OCI-LY3 (cell line): ENCODE measurements around the gene KCNIP4.

Source experiments
- H2AFZ ChIP-seq: fragments of 200-600, 300-600 bp; shearing (Covaris generic); 2 replicates; pipeline ENCODE4 v1.6.0; 2014; ENCODE audit warnings: antibody characterized with exemption, low read depth, low read length
- H3K27ac ChIP-seq: fragments of 200-600, 300-600 bp; sonication (generic); 2 replicates; pipeline ENCODE4 v1.5.1; 2014; ENCODE audit warnings: mild to moderate bottlenecking, low read length, moderate library complexity, mixed read lengths
- H3K27me3 ChIP-seq: fragments of 200-600, 300-600 bp; sonication (generic); 2 replicates; pipeline ENCODE4 v1.6.1; 2014; ENCODE audit warnings: low read depth, low read length, mixed read lengths
- H3K36me3 ChIP-seq: fragments of 200-600, 300-600 bp; sonication (generic); replicated peaks from 2 replicates; pipeline ENCODE3; 2014; ENCODE audit warnings: low read depth, low read length, mixed read lengths
- H3K4me1 ChIP-seq: fragments of 300-600, 200-600 bp; sonication (generic); 2 replicates; pipeline ENCODE4 v1.6.1; 2014; ENCODE audit warnings: low read length, mixed read lengths
- H3K4me2 ChIP-seq: fragments of 200-600, 300-600 bp; sonication (generic); 2 replicates; pipeline ENCODE4 v1.6.1; 2014; ENCODE audit warnings: low read length, mixed read lengths
- H3K4me3 ChIP-seq: fragments of 300-600, 200-600 bp; sonication (generic); 2 replicates; pipeline ENCODE4 v1.5.1; 2014; ENCODE audit warnings: antibody characterized with exemption, mild to moderate bottlenecking, low read length, moderate library complexity
- H3K79me2 ChIP-seq: fragments of 300-600, 200-600 bp; shearing (Covaris generic); 2 replicates; pipeline ENCODE4 v1.6.1; 2014; ENCODE audit warnings: mild to moderate bottlenecking, low read length, mixed read lengths
- H3K9ac ChIP-seq: fragments of 300-600, 200-600 bp; shearing (Covaris generic); 2 replicates; pipeline ENCODE4 v1.6.0; 2014; ENCODE audit warnings: mild to moderate bottlenecking, low read length, moderate library complexity
- H3K9me3 ChIP-seq: fragments of 200-600, 300-600 bp; shearing (Covaris generic); 2 replicates; pipeline ENCODE4 v1.6.1; 2014; ENCODE audit warnings: low read length, mixed read lengths; ENCODE audit not compliant: insufficient read depth
- H4K20me1 ChIP-seq: fragments of 200-600, 300-600 bp; sonication (generic); 2 replicates; pipeline ENCODE4 v1.6.1; 2016; ENCODE audit warnings: low read length, mixed read lengths; ENCODE audit not compliant: insufficient read depth
- EZH2phosphoT487 ChIP-seq: fragments of 200-600 bp; shearing (Covaris generic); IDR thresholded peaks from 2 replicates; pipeline ENCODE4 v1.6.1; 2018; ENCODE audit warnings: antibody characterized with exemption, mixed run types, low read depth
- TF ChIP-seq, protein P1 (sequence below): fragments of 200-600, 300-600 bp; sonication (generic); IDR thresholded peaks from 2 replicates; pipeline ENCODE4 v1.5.1; 2014; ENCODE audit warnings: antibody characterized with exemption, low read length, low read depth

KCNIP4 gene

DNA sequence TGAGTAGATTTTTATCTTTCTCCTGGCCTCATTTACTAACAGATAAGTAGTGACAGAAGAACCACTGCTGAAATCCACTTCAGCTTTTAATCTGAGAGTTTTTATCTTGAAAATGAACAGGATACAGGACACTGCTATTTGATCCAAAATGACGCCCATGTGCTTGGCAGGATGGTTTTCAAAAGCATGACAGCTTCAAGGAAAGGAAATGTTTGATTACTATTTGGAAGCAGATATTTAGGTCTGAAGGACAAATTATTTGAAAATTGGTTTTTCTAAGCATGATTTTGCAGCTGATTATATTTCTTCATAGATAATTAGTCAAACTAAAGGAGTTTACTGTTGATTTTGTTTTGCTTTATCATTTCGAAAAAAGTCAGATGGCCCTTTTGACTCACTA lies 1237.2 kb downstream of the KCNIP4 start:
- Histone ChIP-seq H3K9me3 (no peaks in the 10 kb centered on the region), H3K4me2 (no peak overlapping the region), H3K27ac (no peak overlapping the region), H3K27me3 (no peaks in the 10 kb centered on the region), H3K9ac (no peak overlapping the region), H2AFZ (no peak overlapping the region), H3K79me2 (no peaks in the 10 kb centered on the region), H3K36me3 (peaks cover 35% of the 10 kb centered on the region), H3K4me1 (no peaks in the 10 kb centered on the region), H4K20me1 (no peaks in the 10 kb centered on the region), H3K4me3 (no peak overlapping the region)
- TF ChIP-seq, protein P1, sequence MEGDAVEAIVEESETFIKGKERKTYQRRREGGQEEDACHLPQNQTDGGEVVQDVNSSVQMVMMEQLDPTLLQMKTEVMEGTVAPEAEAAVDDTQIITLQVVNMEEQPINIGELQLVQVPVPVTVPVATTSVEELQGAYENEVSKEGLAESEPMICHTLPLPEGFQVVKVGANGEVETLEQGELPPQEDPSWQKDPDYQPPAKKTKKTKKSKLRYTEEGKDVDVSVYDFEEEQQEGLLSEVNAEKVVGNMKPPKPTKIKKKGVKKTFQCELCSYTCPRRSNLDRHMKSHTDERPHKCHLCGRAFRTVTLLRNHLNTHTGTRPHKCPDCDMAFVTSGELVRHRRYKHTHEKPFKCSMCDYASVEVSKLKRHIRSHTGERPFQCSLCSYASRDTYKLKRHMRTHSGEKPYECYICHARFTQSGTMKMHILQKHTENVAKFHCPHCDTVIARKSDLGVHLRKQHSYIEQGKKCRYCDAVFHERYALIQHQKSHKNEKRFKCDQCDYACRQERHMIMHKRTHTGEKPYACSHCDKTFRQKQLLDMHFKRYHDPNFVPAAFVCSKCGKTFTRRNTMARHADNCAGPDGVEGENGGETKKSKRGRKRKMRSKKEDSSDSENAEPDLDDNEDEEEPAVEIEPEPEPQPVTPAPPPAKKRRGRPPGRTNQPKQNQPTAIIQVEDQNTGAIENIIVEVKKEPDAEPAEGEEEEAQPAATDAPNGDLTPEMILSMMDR: no peak
- TF ChIP-seq EZH2phosphoT487: no peak

GRCh38 chr4:20700007-20700761 lies 1248.4 kb downstream of the KCNIP4 start, which contains the start of gene PACRGL:
Gene PACRGL (plus strand): TSS chr4:20700458. CDS start chr4:20704482, 4,024 bp downstream.
- Histone ChIP-seq H3K4me3 (peak within 1 kb of the TSS; percentile 100), H3K4me1 (peaks cover 19% of the 10 kb centered on the region), H3K36me3 (peaks cover 7% of the 10 kb centered on the region), H2AFZ (peak within 1 kb of the TSS; percentile 99), H3K27ac (peak within 1 kb of the TSS; percentile 39), H3K4me2 (peak within 1 kb of the TSS; percentile 96), H3K9me3 (no peaks in the 10 kb centered on the region), H3K27me3 (no peaks in the 10 kb centered on the region), H4K20me1 (no peaks in the 10 kb centered on the region), H3K79me2 (peaks cover 30% of the 10 kb centered on the region), H3K9ac (peak within 1 kb of the TSS; percentile 85)
- TF ChIP-seq, protein P1: no peak
- no peak for TF ChIP-seq EZH2phosphoT487

DNA sequence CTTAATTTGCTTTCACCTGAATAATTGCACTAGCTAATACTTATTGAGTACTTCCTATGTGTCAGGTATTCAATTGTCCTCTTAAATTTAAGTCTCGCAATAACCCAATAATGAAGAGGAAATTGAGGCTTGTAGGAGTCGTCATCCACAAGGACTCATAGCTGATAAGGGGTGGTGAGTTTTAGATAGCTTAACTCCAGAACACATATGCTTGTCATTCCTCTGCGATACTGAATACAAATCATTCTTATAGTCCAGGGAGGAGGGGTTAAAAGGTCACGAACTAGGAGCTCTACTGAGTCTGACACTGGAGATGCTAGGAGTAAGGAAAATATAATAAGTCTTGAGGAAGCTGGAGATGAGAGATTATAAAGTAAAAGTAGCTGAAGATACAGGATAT lies 1249.8 kb downstream of the KCNIP4 start:
- Histone ChIP-seq H2AFZ (0 out of 2 replicates have a peak overlapping the region, but pooled peaks have one; percentile 15), H3K9me3 (no peaks in the 10 kb centered on the region), H4K20me1 (no peaks in the 10 kb centered on the region), H3K36me3 (no peaks in the 10 kb centered on the region), H3K9ac (no peak overlapping the region), H3K4me3 (no peak overlapping the region), H3K79me2 (peaks cover 30% of the 10 kb centered on the region), H3K27me3 (no peaks in the 10 kb centered on the region), H3K27ac (no peak overlapping the region), H3K4me2 (no peak overlapping the region), H3K4me1 (peaks cover 19% of the 10 kb centered on the region)
- TF ChIP-seq EZH2phosphoT487: no peak
- TF ChIP-seq, protein P1: no peak

GRCh38 chr4:20698382-20698781 lies 1250.2 kb downstream of the KCNIP4 start:
- Histone ChIP-seq H3K9me3 (no peaks in the 10 kb centered on the region), H3K36me3 (no peaks in the 10 kb centered on the region), H3K79me2 (peaks cover 26% of the 10 kb centered on the region), H3K4me2 (no peak overlapping the region), H4K20me1 (no peaks in the 10 kb centered on the region), H3K27me3 (no peaks in the 10 kb centered on the region), H2AFZ (0 out of 2 replicates have a peak overlapping the region, but pooled peaks have one; percentile 15), H3K9ac (no peak overlapping the region), H3K4me3 (no peak overlapping the region), H3K4me1 (peaks cover 19% of the 10 kb centered on the region), H3K27ac (no peak overlapping the region)
- TF ChIP-seq, protein P1: no peak
- no peak for TF ChIP-seq EZH2phosphoT487
